Measurements from ENCODE around the gene HOXD11. TPM values are rescaled to one million over a fixed set of nuclear protein-coding genes. Genes with fewer than 3 reads are reported as not detected.

HOXD11 gene
- total and polyA plus RNA-seq, 2 of the 4 experiments (the other 2 are of a cell fraction) = not detected

GRCh38 chr2:176122052-176122682 lies 15.1 kb downstream of the HOXD11 start:
- H3K9me3 ChIP-seq (ENCODE audit: control insufficient read depth, insufficient read depth, low read length) = peaks cover 8% of the 10 kb centered on the region
- H3K14ac ChIP-seq (replicated peaks; ENCODE audit: low read depth, low read length) = no peak overlapping the region
- H2BK15ac ChIP-seq (ENCODE audit: low read depth, low read length) = no peak overlapping the region
- in situ Hi-C loops (cut with MboI; ENCODE audit: low sequenced_read_pairs) = loop anchor here (10.0 kb wide), 2 partner anchors 333 to 1033 kb away; no protein-coding TSS in a partner anchor
- peak; percentile 75; the same call in 1 of the 2 replicates for TF ChIP-seq USF2 (IDR thresholded peaks at IDR 0.05; ENCODE audit: low read depth, low read length)
- no peak for TF ChIP-seq FOS (IDR thresholded peaks at IDR 0.05; ENCODE audit: low read depth, low read length)
- no peak for TF ChIP-seq NFE2L2 (IDR thresholded peaks at IDR 0.05; ENCODE audit: low read depth, low read length)
- H3K23ac ChIP-seq (ENCODE audit: low read depth, low read length) = no peak overlapping the region
- 6% methylated on average over 18 of the region's 47 CpGs; no CpG with 5 or more reads in 1 of the 2 experiments for WGBS, 2 experiments (ENCODE audit: extremely low coverage in 2 of 2, insufficient read length in 1 of 2)
- H3K4me2 ChIP-seq (ENCODE audit: low read depth, low read length) = no peak overlapping the region
- H4K91ac ChIP-seq (ENCODE audit: insufficient read depth, low read depth, low read length) = no peak overlapping the region
- ChIA-PET CTCF (no interaction called here), POLR2A (ENCODE audit: unreplicated experiment) (no interaction called here)
- H2AK9ac ChIP-seq (replicated peaks; ENCODE audit: low read depth, low read length, poor library complexity) = no peak overlapping the region
- H3K79me1 ChIP-seq (ENCODE audit: low read depth in 1 of 2, low read length in 2 of 2) = no peaks in the 10 kb centered on the region
- no peak overlapping the region for H2BK120ac ChIP-seq (ENCODE audit: low read depth, low read length)
- H3K36me3 ChIP-seq (ENCODE audit: control insufficient read depth, insufficient read depth, low read length) = no peaks in the 10 kb centered on the region
- no peak overlapping the region for H2AK5ac ChIP-seq (ENCODE audit: low read depth, low read length)
- H3K4me1 ChIP-seq (ENCODE audit: control insufficient read depth, insufficient read depth, low read length) = no peaks in the 10 kb centered on the region
- H3K18ac ChIP-seq (ENCODE audit: low read depth, low read length) = no peak overlapping the region
- ATAC-seq (ENCODE audit: low read depth) = no peak
- no peak overlapping the region for H4K8ac ChIP-seq (ENCODE audit: low read depth in 2 of 2, low read length in 2 of 2)
- no peaks in the 10 kb centered on the region; the same call in 1 of the 2 replicates for H4K20me1 ChIP-seq (ENCODE audit: insufficient read depth, low read length)
- no peak overlapping the region for H3K27ac ChIP-seq (ENCODE audit: insufficient read depth, low read length)
- no peak overlapping the region for H2BK5ac ChIP-seq (ENCODE audit: low read depth, low read length, poor library complexity, severe bottlenecking)
- no peak overlapping the region for H3K9ac ChIP-seq (ENCODE audit: low read depth, low read length)
- BruUV-seq (replicated peaks) = no TSS peak
- H3K27me3 ChIP-seq (ENCODE audit: control insufficient read depth, insufficient read depth, low read length) = peaks cover 94% of the 10 kb centered on the region
- no peak overlapping the region for H4K5ac ChIP-seq (ENCODE audit: low read depth, low read length)
- H3K4ac ChIP-seq (ENCODE audit: low read depth, low read length) = no peak overlapping the region
- no peak for DNase-seq
- H2AFZ ChIP-seq (replicated peaks; ENCODE audit: low read length, poor library complexity) = no peak overlapping the region
- no peak overlapping the region for H3K56ac ChIP-seq (ENCODE audit: extremely low read depth, insufficient read depth, low read length)
- no peak overlapping the region for H2BK20ac ChIP-seq (ENCODE audit: low read depth, low read length)
- dilution Hi-C loops (cut with HindIII; ENCODE audit: low sequenced_read_pairs, unreplicated experiment) = no loop called here
- H3K4me3 ChIP-seq (ENCODE audit: insufficient read depth, low read depth, low read length) = no peak overlapping the region
- intact Hi-C loops (cut with micrococcal nuclease) = no loop called here
- H3K9me1 ChIP-seq (ENCODE audit: insufficient read depth, low read length) = no peaks in the 10 kb centered on the region
